Measurements from ENCODE around the gene ITGA3. TPM values are rescaled to one million over a fixed set of nuclear protein-coding genes. Genes with fewer than 3 reads are reported as not detected.

ITGA3 gene
- total and polyA plus RNA-seq, 2 experiments from 2014 or later: 105 to 330 TPM

DNA sequence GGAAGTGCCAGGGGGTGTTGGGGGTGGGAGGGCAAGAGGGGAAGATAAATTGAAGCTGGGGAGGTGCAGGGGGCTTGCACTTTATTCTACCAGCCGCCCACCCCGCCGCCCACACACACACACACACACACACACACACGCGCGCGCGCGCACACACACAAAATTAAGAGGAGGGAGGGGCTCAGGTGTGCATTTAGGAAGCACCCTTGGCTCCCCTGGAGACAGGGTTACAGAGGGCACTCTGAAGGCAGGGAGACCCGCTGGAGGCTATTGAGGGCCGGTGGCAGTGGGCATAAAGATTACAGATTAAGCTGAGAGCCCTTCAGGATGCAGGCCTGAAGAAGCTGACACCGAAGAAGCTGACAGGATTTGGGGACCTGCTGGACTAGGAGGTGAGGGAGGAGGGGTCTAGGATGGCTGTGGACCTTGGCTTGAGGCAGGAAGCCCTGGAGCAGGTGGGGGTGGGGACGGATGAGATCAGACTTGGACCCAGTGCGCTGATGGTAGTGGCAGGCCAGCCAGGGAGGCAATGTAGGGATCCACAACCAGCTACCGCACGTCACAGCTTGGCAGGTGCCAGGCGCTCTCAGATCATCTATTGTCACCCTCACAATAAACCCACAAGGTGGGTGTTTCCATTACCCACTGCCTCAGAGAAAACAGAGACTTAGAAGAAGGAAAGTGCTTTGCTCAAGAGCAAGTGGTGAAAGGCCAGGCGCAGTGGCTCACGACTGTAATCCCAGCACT is 74.8 kb downstream of the ITGA3 start:
- Histone ChIP-seq H3K9me3 (ENCODE audit: low read depth) (no peaks in the 10 kb centered on the region), H3K27me3 (replicated peaks; ENCODE audit: insufficient read depth) (no peaks in the 10 kb centered on the region), H3K4me1 (ENCODE audit: insufficient read depth) (peaks cover 22% of the 10 kb centered on the region), H4K20me1 (ENCODE audit: insufficient read depth) (no peaks in the 10 kb centered on the region), H3K27ac (no peak overlapping the region), H3K4me3 (peak overlapping the region; percentile 71), H3K36me3 (ENCODE audit: low read depth) (no peaks in the 10 kb centered on the region), H3K4me2 (ENCODE audit: unreplicated experiment) (no peak overlapping the region), H3K9me2 (ENCODE audit: insufficient read depth) (no peaks in the 10 kb centered on the region), H3F3A (ENCODE audit: insufficient read depth) (peaks cover 30% of the 10 kb centered on the region; the same call in 1 of the 2 replicates), H2AFZ (no peak overlapping the region), H3K9ac (no peak overlapping the region), H3K79me2 (ENCODE audit: insufficient read depth) (no peaks in the 10 kb centered on the region)
- WGBS, 2 experiments (ENCODE audit: low coverage in 1 of 2, low lambda C conversion rate in 2 of 2, missing lambda C conversion rate in 2 of 2): 80 to 84% methylated on average over 15 to 19 of the region's 19 CpGs
- DNase-seq: no peak
- in situ Hi-C loops (cut with MboI): no loop called here
- TF ChIP-seq EZH2 (IDR thresholded peaks at IDR 0.05; ENCODE audit: insufficient read depth, poor library complexity, severe bottlenecking) (no peak), EZH2phosphoT487 (IDR thresholded peaks at IDR 0.05; ENCODE audit: insufficient read depth, low read depth) (no peak)

DNA sequence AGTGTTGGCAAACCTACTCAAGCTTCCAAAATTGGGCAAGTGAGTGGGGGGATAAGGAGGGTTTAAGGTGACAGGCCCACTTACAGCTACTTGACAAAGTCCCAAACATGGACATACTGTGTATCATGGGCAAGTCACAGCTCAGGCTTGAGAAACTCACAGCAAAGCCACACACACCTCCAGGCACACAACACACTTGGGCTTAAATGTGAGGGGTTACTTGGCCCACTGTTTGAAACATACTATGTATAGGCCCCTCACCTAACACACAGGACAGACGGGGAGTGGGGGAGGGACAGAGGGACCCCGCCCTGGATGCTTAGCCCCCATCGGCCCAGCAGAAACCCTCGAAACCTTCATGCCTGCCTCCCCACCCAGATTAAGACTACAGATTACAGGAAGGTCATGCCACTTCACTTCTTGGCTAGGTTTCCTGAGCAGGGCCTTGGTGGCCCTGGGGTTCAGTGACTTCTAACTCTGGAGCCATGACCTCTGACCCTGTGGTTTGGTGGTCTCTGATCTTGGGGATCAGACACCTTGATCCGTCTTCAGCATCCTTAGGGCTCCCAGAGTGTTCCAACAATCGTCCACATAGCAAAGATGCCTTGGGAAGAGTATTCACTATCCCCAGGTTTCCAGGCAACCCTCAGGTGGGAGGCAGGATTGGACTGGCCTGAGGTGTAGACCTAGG is 76.3 kb downstream of the ITGA3 start:
- Histone ChIP-seq H3K4me2 (ENCODE audit: unreplicated experiment) (no peak overlapping the region), H3K36me3 (ENCODE audit: low read depth) (no peaks in the 10 kb centered on the region), H3K79me2 (ENCODE audit: insufficient read depth) (no peaks in the 10 kb centered on the region), H3K27me3 (replicated peaks; ENCODE audit: insufficient read depth) (no peaks in the 10 kb centered on the region), H3K9me3 (ENCODE audit: low read depth) (no peaks in the 10 kb centered on the region), H4K20me1 (ENCODE audit: insufficient read depth) (no peaks in the 10 kb centered on the region), H3K9ac (no peak overlapping the region), H3K4me3 (no peak overlapping the region), H3F3A (ENCODE audit: insufficient read depth) (peaks cover 33% of the 10 kb centered on the region; the same call in 1 of the 2 replicates), H3K4me1 (ENCODE audit: insufficient read depth) (peaks cover 22% of the 10 kb centered on the region), H3K27ac (no peak overlapping the region), H2AFZ (no peak overlapping the region), H3K9me2 (ENCODE audit: insufficient read depth) (no peaks in the 10 kb centered on the region)
- no peak for DNase-seq
- in situ Hi-C loops (cut with MboI): no loop called here
- 82 to 88% methylated on average over 6 of the region's 6 CpGs for WGBS, 2 experiments (ENCODE audit: low coverage in 1 of 2, low lambda C conversion rate in 2 of 2, missing lambda C conversion rate in 2 of 2)
- no peak for TF ChIP-seq EZH2 (IDR thresholded peaks at IDR 0.05; ENCODE audit: insufficient read depth, poor library complexity, severe bottlenecking)
- TF ChIP-seq EZH2phosphoT487 (IDR thresholded peaks at IDR 0.05; ENCODE audit: insufficient read depth, low read depth): no peak

- H3K27ac ChIP-seq: peak overlapping the region; percentile 44
- H4K20me1 ChIP-seq (ENCODE audit: insufficient read depth): no peaks in the 10 kb centered on the region
- no peaks in the 10 kb centered on the region for H3K27me3 ChIP-seq (replicated peaks; ENCODE audit: insufficient read depth)
- no peak overlapping the region for H2AFZ ChIP-seq
- DNase-seq: peak; percentile 82
- H3K9ac ChIP-seq: no peak overlapping the region
- no peak for TF ChIP-seq EZH2phosphoT487 (IDR thresholded peaks at IDR 0.05; ENCODE audit: insufficient read depth, low read depth)
- TF ChIP-seq EZH2 (IDR thresholded peaks at IDR 0.05; ENCODE audit: insufficient read depth, poor library complexity, severe bottlenecking): no peak
- in situ Hi-C loops (cut with MboI): no loop called here
- peaks cover 34% of the 10 kb centered on the region; the same call in 1 of the 2 replicates for H3F3A ChIP-seq (ENCODE audit: insufficient read depth)
- no peaks in the 10 kb centered on the region for H3K79me2 ChIP-seq (ENCODE audit: insufficient read depth)
- H3K36me3 ChIP-seq (ENCODE audit: low read depth): peaks cover 3% of the 10 kb centered on the region; the same call in 1 of the 2 replicates
- H3K4me1 ChIP-seq (ENCODE audit: insufficient read depth): peaks cover 22% of the 10 kb centered on the region
- WGBS, 2 experiments (ENCODE audit: low coverage in 1 of 2, low lambda C conversion rate in 2 of 2, missing lambda C conversion rate in 2 of 2): 22 to 27% methylated on average over 7 of the region's 7 CpGs
- no peaks in the 10 kb centered on the region for H3K9me2 ChIP-seq (ENCODE audit: insufficient read depth)
- H3K4me3 ChIP-seq: no peak overlapping the region
- H3K9me3 ChIP-seq (ENCODE audit: low read depth): no peaks in the 10 kb centered on the region
- H3K4me2 ChIP-seq (ENCODE audit: unreplicated experiment): no peak overlapping the region
Observed at GRCh38 chr17:50133028-50133768, 77.3 kb downstream of the ITGA3 start.

GRCh38 chr17:50133769-50134099 is 77.8 kb downstream of the ITGA3 start:
- no peaks in the 10 kb centered on the region for H3K27me3 ChIP-seq (replicated peaks; ENCODE audit: insufficient read depth)
- H3K4me3 ChIP-seq: no peak overlapping the region
- peaks cover 22% of the 10 kb centered on the region for H3K4me1 ChIP-seq (ENCODE audit: insufficient read depth)
- peaks cover 8% of the 10 kb centered on the region for H3K36me3 ChIP-seq (ENCODE audit: low read depth)
- no peak overlapping the region for H2AFZ ChIP-seq
- H3K9me3 ChIP-seq (ENCODE audit: low read depth): no peaks in the 10 kb centered on the region
- H3F3A ChIP-seq (ENCODE audit: insufficient read depth): peaks cover 34% of the 10 kb centered on the region; the same call in 1 of the 2 replicates
- peak; percentile 39 for DNase-seq
- H3K79me2 ChIP-seq (ENCODE audit: insufficient read depth): peaks cover 3% of the 10 kb centered on the region; the same call in 1 of the 2 replicates
- H3K27ac ChIP-seq: peak overlapping the region; percentile 44
- in situ Hi-C loops (cut with MboI): no loop called here
- TF ChIP-seq EZH2phosphoT487 (IDR thresholded peaks at IDR 0.05; ENCODE audit: insufficient read depth, low read depth) (no peak), EZH2 (IDR thresholded peaks at IDR 0.05; ENCODE audit: insufficient read depth, poor library complexity, severe bottlenecking) (no peak)
- no peaks in the 10 kb centered on the region for H3K9me2 ChIP-seq (ENCODE audit: insufficient read depth)
- no peaks in the 10 kb centered on the region for H4K20me1 ChIP-seq (ENCODE audit: insufficient read depth)
- WGBS, 2 experiments (ENCODE audit: low coverage in 1 of 2, low lambda C conversion rate in 2 of 2, missing lambda C conversion rate in 2 of 2): 21 to 22% methylated on average over 13 to 16 of the region's 16 CpGs
- H3K9ac ChIP-seq: peak overlapping the region; percentile 36; the same call in 1 of the 2 replicates
- no peak overlapping the region for H3K4me2 ChIP-seq (ENCODE audit: unreplicated experiment)
